ENCODE measurements around the gene HES5.

Gene HES5

DNA sequence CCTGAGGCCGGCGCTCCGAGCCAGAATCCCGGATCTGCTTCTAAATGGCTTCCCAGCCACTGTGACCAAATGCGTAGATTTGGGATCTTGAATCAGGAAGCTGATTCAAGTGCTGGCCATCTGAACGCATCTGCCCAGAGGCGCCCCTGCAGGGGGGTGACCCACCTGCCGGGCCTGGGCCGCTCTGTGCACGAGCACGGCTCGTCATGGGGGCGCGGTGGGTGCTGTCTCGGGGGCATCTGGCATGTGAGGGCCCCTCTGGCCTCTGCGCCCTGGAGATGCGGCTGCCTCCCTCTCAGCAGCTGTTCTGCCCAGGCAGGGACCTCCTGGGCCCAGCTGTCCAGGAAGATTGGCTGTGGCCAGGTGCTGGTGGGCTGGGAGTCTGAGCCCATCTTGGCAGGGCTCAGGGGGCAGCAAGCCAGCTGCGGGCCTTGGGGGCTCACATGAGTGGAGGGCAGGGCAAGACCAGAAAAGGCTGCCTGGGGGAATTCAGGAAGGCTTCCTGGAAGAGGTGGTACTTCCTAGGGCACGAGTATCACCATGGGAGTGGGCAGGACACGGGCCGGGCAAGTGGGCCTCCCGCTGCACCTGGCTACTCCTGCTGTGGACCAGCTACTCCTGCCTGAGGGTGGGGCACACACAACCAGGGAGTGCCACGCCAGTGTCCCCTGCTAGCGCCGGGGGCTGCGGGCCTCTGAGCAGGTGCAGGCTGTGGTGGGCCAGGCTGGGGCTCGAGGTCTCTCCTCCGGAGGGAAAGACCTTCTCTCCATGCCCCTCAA, 28.8 kb downstream of the HES5 start:
- DNase-seq (ENCODE audit: low read depth, low spot score), result no peak

DNA sequence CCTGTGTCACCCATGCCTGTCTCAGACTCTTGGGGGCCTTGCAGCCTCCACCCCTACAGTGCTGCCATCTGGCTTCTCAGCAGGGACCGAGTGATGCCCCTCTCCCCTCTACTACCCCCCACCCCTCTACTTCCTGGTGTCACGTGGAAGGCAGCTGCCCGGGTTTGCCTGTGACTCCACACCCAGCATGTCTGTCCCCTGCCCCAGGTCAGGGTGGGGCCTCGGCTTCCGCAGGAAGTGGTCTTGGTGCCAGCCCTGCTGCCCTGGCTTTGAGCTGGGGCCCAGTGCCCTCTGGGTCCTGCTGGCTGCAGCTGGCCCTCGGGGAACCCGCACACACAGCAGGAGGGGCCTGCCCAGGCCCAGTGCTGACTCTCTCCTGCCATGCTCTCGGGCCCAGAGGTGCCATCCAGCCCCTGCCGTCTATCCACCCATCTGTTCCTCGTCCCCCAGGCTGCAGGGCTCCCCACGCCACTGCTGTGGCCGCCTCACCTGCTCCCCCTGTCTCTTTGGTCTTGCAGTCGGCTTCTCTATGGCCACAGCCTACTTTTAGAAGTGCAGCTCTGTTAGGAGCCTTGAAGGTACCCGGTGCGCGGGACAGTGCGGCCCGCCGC, 30.0 kb downstream of the HES5 start:
- no peak for DNase-seq (ENCODE audit: low read depth, low spot score)

DNA sequence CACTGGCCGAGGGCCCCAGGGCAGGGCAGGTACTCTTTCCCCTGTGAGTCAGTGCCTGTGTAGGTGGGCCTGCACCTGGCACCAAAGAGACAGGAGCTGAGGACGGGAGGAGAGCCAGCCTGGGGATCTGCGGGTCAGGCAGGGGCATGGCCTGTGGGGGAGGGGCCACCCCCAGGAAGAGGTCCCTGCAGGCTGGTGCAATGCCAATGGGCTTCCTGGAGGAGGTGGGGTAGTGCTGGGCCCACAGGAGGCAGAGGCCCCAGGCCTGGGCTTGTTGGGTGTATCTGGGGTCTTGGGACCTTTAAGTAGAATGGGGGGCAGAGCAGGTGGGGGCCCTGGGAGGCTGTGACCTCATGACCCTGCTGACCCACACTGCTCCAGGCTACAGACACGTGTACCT, 30.8 kb downstream of the HES5 start:
- no peak for DNase-seq (ENCODE audit: low read depth, low spot score)

DNA sequence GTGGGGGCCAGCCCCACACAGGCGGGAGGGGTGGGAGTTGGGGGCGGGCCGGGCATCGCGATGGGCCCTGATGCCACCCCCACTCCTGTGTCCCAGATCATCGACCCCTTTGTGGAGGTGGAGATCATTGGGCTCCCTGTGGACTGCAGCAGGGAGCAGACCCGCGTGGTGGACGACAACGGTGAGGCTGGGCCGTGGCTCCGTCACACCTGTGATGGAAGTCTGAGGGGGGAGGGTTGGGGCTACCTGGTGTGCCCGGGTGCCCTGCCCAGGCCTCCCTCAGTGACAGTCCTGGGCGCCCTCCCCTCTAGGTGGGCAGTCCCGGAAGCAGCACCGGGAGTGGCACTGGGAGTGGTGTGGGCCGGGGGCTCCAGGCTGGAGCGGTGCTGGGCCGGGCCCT, 31.4 kb downstream of the HES5 start:
- no peak for DNase-seq (ENCODE audit: low read depth, low spot score)

DNA sequence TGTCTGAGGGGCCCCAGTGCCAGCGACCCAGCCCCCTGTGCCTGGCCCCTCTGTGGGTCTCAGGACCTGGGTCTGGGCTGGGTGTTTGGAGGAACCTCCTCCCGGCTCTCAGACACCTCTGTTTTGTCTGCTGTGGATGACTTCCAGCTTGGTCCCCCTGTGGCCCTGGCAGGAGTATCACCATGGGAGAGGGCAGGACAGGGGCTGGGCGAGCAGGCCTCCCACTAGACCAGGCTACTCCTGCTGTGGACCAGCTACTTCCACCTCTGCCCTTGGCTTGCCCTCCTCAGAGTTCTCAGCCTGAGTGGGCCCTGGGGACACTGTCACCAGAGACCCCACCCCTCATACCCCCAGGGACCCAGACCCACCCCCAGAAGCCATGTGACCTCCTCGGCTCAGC, 32.2 kb downstream of the HES5 start:
- no peak for DNase-seq (ENCODE audit: low read depth, low spot score)

DNA sequence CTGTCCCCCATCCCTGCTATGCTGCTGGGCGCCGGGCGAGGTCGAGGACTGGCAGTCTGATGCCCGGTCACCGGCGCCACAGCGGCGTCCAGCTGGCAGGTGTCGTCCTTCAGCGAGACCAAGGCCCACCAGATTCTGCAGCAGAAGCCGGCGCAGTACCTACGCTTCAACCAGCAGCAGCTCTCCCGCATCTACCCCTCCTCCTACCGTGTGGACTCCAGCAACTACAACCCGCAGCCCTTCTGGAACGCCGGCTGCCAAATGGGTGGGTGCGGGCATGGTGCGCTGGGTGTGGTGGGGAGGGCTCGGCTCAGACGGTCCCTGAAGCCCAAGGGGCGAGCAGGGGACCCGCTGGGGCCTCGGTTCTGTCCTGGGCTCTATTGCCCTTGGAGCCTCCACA, 33.3 kb downstream of the HES5 start:
- DNase-seq (ENCODE audit: low read depth, low spot score), result no peak

DNA sequence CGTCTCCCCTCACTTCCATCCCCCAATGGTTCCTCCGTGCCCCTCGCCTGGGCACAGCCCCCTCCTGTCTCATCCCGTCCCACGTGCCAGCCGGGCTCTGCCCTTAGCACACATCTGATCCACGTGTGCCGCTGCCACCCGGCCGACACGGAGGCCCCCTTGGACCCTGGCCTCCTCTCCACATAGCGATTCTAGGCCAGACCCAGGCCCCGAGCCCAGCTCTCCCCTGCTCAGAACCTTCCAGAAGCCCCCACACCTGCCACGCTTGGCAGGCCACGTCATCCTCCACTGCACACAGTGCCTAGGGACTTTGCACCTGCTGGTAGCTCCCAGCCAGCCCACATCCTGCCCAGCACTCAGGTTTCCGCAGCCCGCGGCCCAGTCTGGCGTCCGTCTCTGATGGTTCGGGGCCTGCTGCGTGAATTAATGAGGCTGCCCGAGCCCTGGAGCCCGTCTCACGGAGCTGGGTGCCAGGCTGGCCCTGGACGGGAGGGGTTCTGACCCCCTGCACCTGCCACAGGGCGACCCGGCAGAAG, 33.9 kb downstream of the HES5 start:
- no peak for DNase-seq (ENCODE audit: low read depth, low spot score)

DNA sequence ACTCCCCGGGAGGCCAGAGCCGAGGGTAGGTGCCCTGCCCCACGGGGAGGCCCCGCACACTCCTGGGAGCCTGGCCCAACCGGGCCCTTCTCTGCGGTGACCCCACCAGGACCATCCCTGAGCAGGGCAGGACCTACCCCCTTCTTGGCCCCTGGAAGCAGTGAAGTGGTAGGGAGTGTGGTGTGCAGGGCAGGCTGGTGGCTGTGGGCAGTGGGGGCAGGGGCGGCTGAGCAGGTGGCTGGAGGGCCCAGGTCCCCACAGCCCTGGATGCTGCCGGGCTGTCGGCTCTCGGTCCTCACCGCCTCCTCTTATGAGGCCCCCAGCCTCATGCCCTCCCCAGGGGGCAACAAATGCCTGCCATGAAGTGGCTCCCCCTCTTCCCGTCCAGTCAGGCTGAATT, 34.5 kb downstream of the HES5 start:
- no peak for DNase-seq (ENCODE audit: low read depth, low spot score)

DNA sequence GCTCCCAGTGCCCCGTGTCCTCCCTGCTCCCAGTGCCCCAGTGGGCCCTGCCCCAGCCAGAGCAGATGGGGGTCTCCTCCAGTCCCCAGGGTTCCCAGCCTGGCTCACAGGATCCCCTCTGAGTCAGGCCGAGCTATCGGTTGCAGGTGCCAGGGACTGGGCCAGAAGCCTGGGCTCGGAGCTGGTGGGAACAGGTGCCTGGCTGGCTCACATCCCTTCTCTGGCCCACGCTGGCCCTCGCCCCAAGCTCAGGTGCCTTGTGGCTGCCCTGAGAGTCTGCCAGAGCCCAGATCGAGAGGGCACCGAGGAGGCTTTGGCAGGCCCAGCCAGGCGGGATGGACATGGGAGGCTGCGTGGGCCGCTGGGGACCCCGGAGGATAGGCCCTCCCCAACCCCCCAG, 35.0 kb downstream of the HES5 start:
- DNase-seq (ENCODE audit: low read depth, low spot score), result no peak

DNA sequence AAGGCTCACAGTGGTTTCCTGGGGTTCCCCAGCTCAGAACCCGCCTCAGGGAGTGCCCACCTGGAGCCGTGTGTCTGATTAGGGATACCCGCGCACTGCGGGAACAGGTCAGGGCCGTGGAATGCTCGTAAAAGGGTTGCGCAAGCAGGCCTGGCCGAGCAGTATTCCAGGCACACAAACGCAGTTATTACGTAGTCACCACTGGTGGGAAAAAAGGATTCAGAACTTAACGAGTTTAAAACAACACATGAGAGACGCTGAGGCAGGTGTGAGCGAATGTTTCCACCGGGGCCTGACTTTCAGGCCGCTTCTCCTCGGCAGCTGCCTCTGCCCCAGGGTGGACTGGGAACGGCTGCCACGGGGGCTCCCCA, 35.8 kb downstream of the HES5 start:
- no peak for DNase-seq (ENCODE audit: low read depth, low spot score)

DNA sequence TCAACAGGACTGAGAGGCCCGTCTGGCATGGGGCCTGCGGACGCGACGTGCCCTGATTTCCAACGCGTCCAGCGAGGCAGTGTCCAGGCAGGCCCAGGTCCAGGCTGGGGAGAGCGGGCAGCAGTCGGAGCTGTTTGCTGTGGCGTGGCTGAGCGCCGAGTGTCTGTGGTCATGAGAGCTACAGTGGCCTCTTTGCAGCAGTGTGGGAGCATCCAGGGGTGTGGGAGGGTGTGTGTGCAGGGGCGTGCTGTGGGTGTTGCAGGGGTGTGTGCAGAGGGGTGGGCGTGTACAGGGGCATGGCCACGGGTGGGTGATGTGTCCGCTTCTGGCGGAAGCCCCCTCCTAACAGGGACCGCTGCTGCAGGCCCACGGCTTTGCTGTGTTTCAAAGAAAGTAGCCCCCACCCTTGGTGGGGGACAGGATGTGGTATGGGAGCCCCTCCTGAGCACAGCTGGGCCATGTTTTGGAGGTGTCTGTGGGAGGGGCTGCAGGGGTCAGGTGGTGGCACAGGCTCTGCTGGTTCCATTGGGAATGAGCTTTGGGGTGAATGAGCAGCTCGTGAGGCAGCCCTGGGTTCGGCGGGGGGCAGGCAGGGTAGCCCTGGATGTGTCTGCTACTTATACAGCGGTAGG, 36.3 kb downstream of the HES5 start:
- no peak for DNase-seq (ENCODE audit: low read depth, low spot score)

DNA sequence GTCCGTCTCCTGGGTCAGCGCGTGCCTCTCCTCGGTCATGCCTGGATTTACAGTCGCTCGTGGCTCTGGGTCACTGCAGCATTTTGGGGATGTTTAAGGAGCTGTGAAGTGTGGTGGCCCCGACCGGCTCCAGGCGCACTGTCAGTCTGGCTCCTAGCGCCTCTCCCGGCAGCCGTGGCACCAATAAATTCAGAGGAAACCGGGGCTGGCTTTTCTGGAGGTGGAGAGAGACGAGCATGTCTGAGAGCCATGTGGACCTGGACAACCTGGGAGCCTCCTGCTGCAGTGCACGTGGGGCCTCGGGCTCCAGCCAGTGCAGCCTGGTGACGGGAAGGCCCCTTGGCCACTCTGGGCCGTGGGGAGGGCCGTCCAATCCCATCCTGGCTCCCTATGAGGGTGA, 36.8 kb downstream of the HES5 start:
- DNase-seq (ENCODE audit: low read depth, low spot score), result no peak

DNA sequence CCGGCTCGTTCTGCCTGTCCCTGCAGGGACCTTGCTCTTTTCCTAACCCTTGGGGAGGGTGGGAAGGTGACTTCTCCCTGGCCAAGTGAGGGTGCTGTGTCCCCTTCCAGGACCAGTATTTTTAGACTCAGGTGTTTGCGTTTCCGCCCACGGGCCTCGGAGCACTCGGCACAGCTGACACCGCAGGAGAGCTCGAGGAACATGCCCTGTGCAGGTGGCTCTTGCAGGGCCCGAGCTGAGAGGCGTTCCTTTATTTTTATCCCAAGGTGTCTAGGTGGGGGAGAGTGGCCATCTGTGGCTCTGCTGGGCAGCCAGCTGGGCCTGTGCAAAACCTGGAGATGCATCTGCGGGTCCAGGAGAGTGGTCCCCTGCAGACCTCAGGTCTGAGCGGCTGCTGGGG, 38.0 kb downstream of the HES5 start:
- DNase-seq (ENCODE audit: low read depth, low spot score), result no peak

DNA sequence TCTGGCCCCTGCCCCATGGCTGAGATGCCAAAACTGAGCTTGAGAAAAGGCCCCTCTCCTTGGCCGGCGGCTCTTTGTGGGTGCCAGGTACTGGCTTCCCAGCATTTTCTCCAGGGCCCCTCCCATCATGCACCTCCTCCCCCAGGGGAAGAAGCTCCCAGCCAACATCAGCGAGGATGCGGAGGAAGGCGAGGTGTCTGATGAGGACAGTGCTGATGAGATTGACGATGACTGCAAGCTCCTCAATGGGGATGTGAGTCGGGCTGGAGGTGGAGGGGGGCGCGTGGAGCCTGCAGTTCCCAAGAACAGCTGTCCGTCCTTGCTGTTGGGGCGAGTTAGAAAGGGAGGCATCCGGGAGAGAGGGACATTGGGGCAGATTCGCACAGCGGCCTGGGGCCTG, 40.4 kb downstream of the HES5 start:
- no peak for DNase-seq (ENCODE audit: low read depth, low spot score)

DNA sequence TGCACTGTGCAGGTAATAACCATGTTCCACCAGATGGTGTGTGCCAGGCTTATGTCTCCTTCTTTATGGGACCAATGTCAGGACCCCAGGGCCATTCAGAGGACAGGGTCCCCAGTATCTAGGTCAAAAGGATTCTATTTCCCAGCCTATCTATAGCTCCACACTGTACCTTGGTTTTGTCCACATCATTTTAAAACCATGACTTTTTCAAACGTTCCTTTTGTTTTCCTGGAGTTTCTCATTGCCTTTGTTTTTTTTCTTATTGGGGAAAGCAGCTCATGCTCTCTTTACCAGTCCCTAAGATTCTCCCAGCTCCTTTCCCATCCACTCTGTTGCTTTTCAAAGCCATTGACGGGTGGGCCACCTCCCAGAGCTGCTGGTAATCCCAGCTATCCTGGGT, 41.4 kb downstream of the HES5 start:
- DNase-seq (ENCODE audit: low read depth, low spot score), result no peak

DNA sequence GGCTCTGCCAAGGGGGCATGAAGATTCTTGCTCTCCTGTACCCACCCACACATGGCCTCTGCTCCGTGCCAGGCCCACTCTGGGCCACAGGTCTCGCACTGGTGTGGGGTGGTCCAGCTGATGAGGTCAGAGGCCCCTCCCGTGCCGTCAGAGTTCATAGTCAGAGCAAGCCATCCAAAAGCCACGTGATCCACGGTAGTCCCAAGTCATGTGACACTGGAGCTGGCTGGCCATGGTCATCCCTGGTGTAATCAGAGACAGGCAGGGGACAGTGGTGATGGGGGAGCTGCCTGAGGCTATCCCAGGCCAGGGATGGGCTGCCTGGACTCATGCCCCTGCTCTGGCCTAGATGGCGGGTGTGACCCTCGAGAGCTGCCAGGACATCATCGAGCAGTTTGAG, 43.5 kb downstream of the HES5 start:
- no peak for DNase-seq (ENCODE audit: low read depth, low spot score)

DNA sequence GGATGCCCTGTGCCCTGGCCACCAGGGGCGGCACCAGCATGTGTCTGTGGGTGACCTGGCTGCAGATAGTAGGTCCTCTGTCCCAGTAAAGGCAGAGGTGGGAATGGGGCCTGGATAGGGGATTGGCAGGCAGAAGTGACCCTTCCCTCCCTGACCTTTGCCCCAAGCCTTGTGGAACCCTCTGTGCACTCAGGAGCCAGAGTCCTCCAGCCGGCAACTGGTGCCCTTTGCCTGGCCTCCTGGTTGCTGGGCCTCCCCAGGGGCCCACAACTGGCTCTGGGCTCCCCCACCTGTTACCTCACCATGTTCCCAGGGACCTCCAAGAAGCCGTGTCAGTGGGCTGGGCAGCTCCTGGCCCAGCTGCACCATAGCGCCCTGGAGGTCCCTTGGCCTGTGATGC, 44.0 kb downstream of the HES5 start:
- no peak for DNase-seq (ENCODE audit: low read depth, low spot score)

DNA sequence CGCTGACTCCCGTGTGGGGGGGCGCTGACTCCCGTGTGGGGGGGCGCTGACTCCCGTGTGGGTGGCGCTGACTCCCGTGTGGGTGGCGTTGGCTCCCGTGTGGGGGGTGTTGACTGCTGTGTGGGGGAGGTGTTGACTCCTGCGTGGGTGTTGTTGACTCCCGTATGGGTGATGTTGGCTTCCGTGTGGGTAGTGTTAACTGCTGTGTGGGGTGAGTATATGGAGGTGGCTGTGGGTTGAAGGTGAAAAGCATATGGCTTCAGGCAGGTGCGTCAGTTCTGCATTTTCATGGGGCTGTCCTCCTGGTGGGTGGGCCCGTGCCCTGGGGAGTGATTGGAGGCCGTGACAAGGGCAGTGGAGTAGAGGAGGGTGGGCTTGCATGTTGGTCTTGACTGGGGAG, 46.1 kb downstream of the HES5 start:
- no peak for DNase-seq (ENCODE audit: low read depth, low spot score)

DNA sequence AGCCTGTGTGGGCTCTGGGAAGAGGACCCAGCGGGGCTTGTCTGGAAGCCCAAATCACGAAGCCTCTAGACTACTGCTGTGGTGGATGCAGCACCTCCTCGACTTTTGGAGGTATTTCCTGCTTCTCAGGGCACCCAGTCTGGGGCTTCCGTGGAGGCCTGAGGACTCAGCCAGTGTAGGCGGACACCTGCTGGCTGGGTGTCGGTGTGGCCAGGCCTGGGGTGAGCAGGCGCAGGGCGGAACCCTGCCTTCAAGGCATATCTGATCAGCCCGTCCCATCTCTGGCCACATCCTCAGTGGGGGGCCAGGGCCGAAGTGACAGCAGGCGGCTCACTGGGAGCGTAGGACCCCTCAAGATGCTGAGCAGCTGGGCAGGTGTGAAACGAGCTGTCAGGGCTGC, 47.0 kb downstream of the HES5 start:
- DNase-seq (ENCODE audit: low read depth, low spot score), result no peak

DNA sequence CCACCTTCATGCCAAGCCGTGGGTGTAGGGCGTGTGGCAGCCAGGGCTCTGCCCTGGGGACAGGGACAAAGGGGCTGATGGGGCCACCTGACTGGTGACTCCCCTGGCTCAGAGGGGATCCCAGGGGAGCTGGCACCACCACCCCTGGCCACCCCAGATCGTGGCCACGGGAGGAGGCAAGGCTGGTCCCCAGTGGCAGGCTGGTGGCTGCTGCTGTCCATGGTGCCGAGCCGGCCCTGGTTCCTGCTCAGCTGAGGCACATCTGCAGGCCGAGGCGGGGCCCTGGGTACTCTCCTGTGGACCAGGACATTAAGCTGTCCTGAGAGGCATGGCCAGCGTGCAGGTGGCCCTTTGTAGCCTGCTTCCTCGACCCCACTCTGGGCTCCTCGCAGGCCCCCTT, 47.5 kb downstream of the HES5 start:
- DNase-seq (ENCODE audit: low read depth, low spot score), result no peak

DNA sequence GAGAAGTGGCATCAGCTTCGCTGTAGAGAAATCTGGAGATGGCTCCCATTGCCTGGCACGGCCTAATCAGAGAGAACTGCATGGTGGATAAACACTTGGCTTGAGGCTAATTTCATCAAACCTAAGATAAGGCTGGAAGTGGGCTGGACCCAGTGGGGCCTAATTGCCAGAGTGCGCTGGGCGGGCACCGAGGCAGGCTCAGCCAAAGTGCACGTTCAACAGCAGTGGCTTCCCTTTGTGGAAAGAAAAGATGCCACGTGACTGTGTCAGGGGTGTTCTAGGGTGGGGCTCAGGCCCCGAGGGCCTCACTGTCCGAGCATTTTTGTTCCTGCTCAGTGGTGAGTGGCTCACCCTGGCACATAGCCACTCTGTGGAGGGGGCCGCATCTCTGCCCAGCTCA, 48.2 kb downstream of the HES5 start:
- no peak for DNase-seq (ENCODE audit: low read depth, low spot score)

DNA sequence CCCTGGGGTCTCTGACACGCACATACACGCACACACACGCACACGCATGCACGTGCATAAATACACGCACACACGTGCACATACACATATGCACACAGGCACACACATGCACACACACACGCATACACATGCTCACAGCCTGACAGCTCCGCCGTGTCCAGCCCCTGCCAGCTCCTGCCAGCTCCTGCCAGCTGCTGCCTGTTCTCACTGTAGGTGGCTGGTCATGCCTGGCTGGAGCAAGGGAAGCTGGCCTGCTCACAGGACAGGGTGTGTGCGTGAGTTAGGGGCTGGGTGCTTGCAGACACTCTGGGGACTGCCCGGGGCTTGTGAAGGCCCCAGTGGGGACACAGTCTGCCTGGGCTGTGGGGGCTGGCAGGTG, 49.1 kb downstream of the HES5 start:
- no peak for DNase-seq (ENCODE audit: low read depth, low spot score)

All from brain pericyte (primary cell).